Germinal center (tissue), 1 donor: ENCODE measurements around the gene QDPR.
"Not testable (repeated sequence)": the region's sequence is repeated elsewhere in the genome, so short reads cannot be mapped to it uniquely, and the experiment has no call there.

Experiments
- DNase-seq: peaks from one replicate; pipeline ENCODE4 v3.0.0; 2012; ENCODE audit warnings: mixed read lengths, low spot score

QDPR gene

GRCh38 chr4:17511950-17512795 lies at the start of gene QDPR:
Gene QDPR (minus strand): TSS chr4:17512090. CDS start chr4:17512054, 36 bp downstream.
- peak; percentile 73 for DNase-seq

- DNase-seq = no peak
Measured at GRCh38 chr4:17561195-17561909, 49.5 kb upstream of the QDPR start.

DNA sequence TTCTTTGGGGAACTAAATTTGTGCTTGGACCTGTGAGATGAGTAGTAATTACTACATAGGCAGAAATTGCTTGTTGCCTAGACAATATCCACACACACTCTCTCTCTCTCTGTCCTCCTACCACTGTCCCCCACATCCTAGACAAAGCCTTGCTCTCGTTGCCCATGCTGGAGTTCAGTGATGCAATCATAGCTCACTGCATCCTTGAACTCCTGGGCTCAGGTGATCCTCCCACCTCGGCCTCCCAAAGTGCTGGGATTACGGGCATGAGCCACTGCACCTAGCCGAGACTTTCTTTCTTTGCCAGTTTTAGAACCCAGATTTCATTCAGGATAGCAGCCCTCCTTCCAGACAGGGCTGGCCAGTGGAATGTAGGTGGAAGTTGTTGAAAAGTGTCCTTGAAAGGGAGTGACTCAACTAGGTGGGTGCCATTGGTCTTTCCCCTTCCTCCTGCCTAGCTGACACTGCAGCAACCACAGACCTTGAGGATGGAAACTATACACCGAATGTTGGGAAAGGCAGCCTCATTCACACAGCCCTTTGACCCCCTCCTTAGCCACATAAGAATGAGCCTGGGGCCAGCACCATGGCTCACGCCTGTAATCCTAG lies 48.3 kb upstream of the QDPR start:
- DNase-seq = no peak

- DNase-seq = no peak
Measured at GRCh38 chr4:17559709-17560048, 47.8 kb upstream of the QDPR start.

- DNase-seq = no peak
Measured at GRCh38 chr4:17558941-17559708, 47.2 kb upstream of the QDPR start.

DNA sequence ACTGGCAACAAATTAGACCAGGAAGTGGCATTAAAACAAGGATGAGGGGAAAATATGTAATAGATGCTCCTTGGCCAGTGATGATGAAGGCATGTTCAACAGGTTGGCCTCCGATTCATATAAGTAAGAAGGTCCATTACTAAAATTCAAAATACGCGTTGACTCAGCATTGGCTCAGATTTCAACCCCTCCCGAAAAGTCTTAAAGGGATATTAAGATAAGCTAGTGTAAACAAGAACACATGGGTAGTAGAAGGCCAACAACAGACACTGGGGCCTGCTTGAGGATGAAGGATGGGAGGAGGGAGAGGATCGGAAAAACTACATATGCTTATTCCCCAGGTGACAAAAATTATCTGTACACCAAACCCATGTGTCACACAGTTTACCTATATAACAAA lies 46.0 kb upstream of the QDPR start:
- no peak for DNase-seq

- DNase-seq = no peak
Measured at GRCh38 chr4:17556498-17556897, 44.6 kb upstream of the QDPR start.

GRCh38 chr4:17554568-17554967 lies 42.7 kb upstream of the QDPR start:
- no peak for DNase-seq

- no peak for DNase-seq
Measured at GRCh38 chr4:17552427-17552826, 40.5 kb upstream of the QDPR start.

DNA sequence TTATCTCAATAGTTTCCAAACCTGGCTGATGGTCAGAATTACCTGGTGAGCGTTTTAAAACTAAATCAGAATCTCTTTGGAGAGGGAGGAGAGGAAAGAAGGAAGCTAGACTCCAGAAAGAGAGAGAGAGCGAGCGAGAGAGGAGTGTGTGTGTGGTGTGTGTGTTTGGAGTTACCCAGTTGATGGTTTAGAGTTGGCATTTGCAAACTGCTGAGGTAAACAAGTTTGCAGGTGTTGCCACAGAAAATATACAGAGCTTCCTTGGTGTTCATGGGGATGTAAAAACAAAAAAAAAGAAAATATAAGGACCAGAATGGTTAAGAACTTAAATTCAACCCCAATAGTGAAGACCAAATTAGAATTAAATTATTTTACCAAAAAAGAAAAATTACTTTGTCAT lies 38.7 kb upstream of the QDPR start:
- no peak for DNase-seq

DNA sequence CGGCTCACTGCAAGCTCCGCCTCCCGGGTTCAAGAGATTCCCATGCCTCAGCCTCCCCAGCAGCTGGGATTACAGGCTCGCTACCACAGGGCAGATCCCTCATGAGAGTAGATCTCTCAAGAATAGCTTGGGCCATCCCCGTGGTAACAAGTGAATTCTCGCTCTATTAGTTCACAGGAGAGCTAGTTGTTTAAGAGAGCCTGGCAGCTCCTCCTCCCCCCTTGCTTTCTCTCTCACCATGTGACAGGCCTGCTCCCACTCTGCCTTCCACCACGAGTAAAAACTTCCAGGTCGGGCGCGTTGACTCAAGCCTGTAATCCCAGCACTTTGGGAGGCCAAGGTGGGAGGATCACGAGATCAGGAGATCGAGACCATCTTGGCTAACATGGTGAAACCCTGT lies 34.8 kb upstream of the QDPR start:
- no peak for DNase-seq

- DNase-seq = no peak
Measured at GRCh38 chr4:17546222-17546621, 34.3 kb upstream of the QDPR start.

- no peak for DNase-seq
Measured at GRCh38 chr4:17545374-17546140, 33.7 kb upstream of the QDPR start.

- DNase-seq = no peak
Measured at GRCh38 chr4:17544831-17545234, 32.9 kb upstream of the QDPR start.

DNA sequence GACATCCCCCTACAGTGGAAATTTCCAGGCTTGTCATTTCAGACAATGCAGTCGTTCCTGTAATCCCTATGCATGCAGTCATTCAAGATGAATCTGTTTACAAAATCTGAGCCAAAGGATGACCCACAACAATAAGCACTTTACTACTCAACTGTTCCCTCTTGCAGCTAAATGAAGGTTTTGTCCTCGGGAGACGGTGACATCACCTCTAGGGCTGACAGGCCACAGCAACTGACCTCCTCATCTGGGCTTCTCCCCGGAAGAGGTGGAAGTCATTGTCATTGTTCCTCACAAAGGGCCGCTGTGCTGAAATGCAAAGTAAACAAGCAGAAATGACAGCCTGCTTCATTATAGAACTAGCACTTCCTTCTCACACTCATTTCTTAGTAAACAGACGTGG lies 32.3 kb upstream of the QDPR start:
- no peak for DNase-seq

DNA sequence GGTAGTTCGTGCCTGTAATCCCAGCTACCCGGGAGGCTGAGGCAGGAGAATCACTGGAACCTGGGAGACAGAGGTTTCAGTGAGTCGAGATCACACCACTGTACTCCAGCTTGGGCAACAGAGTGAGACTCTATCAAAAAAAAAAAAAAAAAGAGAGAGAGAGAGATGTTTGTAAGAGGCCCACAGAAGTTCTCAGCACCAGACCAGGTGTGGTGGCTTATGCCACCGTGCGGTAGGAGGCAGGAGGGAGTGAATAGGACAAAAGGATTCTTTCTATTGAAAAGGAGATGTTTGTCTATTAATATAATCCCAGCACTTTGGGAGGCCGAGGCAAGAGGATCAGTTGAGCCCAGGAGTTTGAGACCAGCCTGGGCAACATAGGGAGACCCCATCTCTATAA lies 25.2 kb upstream of the QDPR start:
- DNase-seq = not testable (repeated sequence)

DNA sequence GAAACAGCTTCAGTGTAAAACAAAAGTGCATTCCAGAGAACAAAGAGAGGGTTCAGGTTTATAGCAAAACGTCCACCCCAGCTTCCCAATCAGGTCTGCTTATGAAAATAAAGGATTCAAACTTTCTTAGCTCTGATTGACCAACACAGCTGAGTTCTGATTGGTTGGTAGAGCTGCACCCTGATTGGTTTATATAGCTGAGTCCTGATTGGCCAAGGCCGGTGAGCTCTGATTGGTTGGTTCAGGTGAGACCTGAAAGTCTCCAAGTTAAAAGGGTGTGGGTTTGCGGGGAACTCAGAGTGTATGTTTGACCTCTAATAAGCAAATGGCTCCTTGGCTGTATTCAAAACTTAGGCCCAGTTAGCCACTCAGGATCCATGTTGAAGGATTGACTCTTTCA lies 24.0 kb upstream of the QDPR start:
- DNase-seq = no peak

GRCh38 chr4:17535242-17535641 lies 23.4 kb upstream of the QDPR start:
- DNase-seq = no peak

DNA sequence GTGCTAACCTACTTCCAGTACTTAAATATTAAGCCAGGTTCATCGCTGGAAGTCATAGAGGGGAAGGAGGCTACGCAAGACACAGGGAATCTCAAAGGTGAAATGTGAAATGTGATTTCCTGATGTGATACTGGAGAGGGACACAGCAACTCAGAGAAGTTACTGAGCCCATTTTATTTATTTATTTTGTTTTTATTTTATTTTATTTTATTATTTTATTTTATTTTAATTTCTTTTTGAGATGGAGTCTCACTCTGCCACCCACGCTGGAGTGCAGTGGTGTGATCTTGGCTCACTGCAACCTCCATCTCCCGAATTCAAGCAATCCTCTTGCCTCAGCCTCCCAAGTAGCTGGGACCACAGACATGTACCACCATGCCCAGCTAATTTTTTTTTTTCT lies 22.8 kb upstream of the QDPR start:
- no peak for DNase-seq

DNA sequence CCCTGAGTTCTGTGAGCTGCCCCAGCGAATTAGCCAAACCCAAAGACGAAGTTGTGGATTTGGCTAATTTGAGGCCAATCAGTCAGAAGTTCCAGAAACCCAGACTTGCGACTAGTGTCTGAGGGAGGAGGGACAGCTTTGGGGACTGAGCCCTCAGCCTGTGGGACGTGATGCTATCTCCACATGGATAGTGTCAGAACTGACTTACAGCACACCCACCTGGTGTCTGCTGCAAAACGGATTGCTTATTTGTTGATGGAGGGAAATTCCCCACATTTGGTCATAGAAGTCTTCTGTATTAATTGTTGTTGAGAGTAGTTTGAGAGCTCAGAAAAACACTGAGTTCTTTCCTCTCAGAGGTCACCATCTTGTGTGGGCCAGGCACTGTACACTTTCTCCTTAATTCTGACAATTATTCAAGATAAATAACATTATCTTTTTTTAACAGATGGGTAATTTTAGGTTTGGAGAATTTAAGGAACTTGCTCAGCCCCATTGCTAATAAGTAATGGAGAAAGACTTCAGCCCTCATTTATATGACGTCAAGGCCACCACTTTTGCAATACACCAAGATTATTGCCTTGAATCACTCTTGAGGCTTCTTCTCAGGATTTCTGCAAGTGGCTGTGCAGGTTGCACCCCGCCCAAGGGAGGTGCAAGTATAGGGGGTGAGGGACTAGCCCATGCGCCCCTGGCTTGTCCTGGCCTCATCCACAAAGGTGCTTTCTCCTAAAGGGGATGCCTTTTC lies 19.8 kb upstream of the QDPR start:
- DNase-seq = no peak
